Type B pancreatic cell (in vitro differentiated cells): Measurements from ENCODE around the gene RPL13. TPM values are rescaled to one million over a fixed set of nuclear protein-coding genes. Genes with fewer than 3 reads are reported as not detected.

Source experiments
- DNase-seq: peaks from one replicate; pipeline ENCODE4 v3.0.0; 2021; ENCODE audit warnings: mixed read lengths; ENCODE audit not compliant: unreplicated experiment; ENCODE audit errors: extremely low spot score
- H3K27ac Mint-ChIP-seq: 2 replicates; pipeline ENCODE4 v1.8.0; 2021; ENCODE audit warnings: mild to moderate bottlenecking, mixed read lengths
- H3K27me3 Mint-ChIP-seq: 2 replicates; pipeline ENCODE4 v1.8.0; 2021; ENCODE audit warnings: mixed read lengths
- H3K36me3 Mint-ChIP-seq: 2 replicates; pipeline ENCODE4 v1.8.0; 2021; ENCODE audit warnings: mixed read lengths
- H3K4me1 Mint-ChIP-seq: one replicate; pipeline ENCODE4 v1.8.0; 2021; ENCODE audit warnings: mixed read lengths; ENCODE audit not compliant: unreplicated experiment
- H3K4me3 Mint-ChIP-seq: 2 replicates; pipeline ENCODE4 v1.8.0; 2021; ENCODE audit warnings: mild to moderate bottlenecking, mixed read lengths
- H3K9me3 Mint-ChIP-seq: 2 replicates; pipeline ENCODE4 v1.8.0; 2021; ENCODE audit warnings: mixed read lengths
- total RNA-seq: library from RNA; stranded (reverse); gene quantifications from 2 replicates; pipeline ENCODE4 v1.2.1, GENCODE V29; 2021; ENCODE audit warnings: low replicate concordance
- TF ChIP-seq, protein P1 (sequence below): fragments of 200-600 bp; sonication (generic); conservative IDR thresholded peaks from 2 replicates; pipeline ENCODE4 v1.5.0; 2021; ENCODE audit warnings: antibody characterized with exemption, mild to moderate bottlenecking

RPL13 gene
- total RNA-seq, 1 donor from 2014 or later = 2,557 TPM

DNA sequence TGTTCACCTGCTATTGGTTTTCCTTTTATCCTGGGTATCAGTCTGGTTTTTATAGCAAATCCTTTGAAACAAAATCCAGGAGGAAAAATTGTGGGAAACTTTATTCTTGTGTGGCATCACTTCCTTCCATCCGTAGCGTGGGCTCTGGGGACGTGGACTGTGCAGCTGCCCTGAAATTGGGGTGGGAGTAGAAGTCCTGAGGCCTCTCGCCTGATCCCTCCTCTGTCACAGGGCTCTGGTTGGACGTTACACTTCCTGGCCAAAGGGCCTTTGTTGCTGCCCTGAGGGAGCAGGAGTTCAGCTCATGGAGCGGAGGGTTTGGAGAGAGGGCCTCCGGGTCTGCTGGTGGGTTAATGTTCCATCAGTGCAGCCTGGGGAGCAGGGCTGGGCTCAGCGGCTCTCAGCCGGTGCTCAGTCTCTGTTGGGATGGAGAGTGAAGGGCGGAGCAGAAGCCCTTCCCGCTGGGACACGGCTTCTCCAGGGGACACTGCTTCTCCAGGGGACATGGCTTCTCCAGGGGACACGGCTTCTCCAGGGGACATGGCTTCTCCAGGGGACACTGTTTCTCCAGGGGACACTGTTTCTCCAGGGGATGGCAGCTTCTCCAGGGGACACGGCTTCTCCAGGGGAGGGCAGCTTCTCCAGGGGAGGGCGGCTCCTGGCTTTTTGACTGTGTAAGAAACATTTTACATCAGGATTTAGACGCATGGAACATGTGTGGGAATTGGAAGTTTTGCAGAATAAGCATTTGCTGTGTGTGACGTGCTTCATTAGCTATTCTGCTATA lies 15.2 kb upstream of the RPL13 start:
- DNase-seq = no peak
- Mint-ChIP-seq H3K27ac (peak overlapping the region; percentile 72), H3K4me1 (no peaks in the 10 kb centered on the region), H3K9me3 (no peaks in the 10 kb centered on the region), H3K4me3 (no peak overlapping the region), H3K36me3 (peaks cover 5% of the 10 kb centered on the region), H3K27me3 (no peaks in the 10 kb centered on the region)
- TF ChIP-seq, protein P1, sequence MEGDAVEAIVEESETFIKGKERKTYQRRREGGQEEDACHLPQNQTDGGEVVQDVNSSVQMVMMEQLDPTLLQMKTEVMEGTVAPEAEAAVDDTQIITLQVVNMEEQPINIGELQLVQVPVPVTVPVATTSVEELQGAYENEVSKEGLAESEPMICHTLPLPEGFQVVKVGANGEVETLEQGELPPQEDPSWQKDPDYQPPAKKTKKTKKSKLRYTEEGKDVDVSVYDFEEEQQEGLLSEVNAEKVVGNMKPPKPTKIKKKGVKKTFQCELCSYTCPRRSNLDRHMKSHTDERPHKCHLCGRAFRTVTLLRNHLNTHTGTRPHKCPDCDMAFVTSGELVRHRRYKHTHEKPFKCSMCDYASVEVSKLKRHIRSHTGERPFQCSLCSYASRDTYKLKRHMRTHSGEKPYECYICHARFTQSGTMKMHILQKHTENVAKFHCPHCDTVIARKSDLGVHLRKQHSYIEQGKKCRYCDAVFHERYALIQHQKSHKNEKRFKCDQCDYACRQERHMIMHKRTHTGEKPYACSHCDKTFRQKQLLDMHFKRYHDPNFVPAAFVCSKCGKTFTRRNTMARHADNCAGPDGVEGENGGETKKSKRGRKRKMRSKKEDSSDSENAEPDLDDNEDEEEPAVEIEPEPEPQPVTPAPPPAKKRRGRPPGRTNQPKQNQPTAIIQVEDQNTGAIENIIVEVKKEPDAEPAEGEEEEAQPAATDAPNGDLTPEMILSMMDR = no peak

DNA sequence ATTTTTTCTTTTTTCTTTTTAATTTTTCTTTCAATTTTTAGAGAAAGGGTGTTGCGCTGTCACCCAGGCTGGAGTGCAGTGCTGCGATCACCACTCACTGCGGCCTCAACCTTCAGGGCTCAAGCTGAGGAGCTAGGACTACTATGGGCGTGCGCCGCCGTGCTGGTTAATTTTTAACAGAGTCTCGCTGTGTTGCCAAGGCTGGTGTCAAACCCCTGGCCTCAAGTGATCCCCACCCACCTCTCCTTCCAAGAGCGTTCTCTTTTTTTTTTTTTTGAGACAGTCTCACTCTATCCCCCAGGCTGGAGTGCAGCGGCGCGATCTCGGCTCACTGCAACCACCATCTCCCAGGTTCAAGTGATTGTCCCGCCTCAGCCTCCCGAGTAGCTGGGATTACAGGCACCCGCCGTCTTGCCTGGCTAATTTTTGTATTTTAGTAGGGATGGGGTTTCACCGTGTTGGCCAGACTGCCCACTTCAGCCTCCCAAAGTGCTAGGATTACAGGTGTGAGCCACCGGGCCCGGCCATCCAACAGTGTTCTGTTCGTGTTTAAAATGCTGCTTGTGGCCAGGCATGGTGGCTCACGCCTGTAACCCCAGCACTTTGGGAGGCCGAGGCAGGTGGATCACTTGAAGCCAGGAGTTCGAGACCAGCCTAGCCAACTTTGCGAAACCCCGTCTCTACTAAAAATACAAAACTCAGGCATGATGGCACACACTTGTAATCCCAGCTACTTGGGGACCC lies 14.5 kb upstream of the RPL13 start:
- Mint-ChIP-seq H3K4me1 (no peaks in the 10 kb centered on the region), H3K9me3 (no peaks in the 10 kb centered on the region), H3K4me3 (peak overlapping the region; percentile 28), H3K27me3 (no peaks in the 10 kb centered on the region), H3K36me3 (peaks cover 5% of the 10 kb centered on the region), H3K27ac (peak overlapping the region; percentile 72)
- no peak for DNase-seq
- TF ChIP-seq, protein P1 = no peak

DNA sequence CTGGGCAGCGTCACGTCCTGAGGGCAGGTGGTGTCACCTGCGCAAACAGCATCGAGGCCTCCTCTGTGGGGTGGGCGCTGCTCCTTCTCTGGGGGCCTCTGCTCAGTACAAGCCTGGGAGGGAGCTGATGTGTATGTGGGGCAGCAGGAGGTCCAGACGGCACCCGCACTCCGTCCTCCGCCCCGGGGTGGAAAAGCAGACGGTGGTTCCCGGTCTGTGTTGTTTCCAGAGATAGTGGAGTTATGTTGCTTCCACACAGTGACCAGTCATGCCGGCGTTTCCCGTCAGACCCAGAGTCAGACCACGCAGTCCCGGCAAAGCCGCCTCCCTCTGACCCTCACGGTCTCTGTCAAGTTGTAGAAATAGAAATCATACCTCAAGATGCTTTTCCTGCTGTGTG lies 13.7 kb upstream of the RPL13 start:
- H3K36me3 Mint-ChIP-seq = peaks cover 5% of the 10 kb centered on the region
- H3K4me3 Mint-ChIP-seq = no peak overlapping the region
- H3K9me3 Mint-ChIP-seq = no peaks in the 10 kb centered on the region
- H3K27ac Mint-ChIP-seq = no peak overlapping the region
- no peak for DNase-seq
- H3K27me3 Mint-ChIP-seq = no peaks in the 10 kb centered on the region
- TF ChIP-seq, protein P1 = no peak
- H3K4me1 Mint-ChIP-seq = no peaks in the 10 kb centered on the region

DNA sequence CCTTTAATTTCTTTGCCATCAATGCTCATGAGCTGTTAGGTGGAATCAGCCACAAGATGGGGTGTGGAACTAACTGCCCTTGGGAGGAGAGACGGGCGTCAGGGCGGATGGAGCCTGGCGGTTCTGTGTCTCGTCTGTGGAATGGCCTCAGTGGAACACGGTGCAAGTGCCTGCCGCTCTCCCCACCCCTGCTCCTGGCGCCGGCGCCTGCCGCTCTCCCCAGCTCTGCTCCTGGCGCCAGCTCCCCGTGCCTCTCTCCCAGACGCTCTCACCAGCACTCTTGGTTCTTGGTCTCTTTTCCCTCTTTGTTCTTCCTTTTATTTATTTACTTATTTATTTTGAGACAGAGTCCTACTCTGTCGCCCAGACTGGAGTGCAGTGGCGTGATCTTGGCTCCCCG lies 13.2 kb upstream of the RPL13 start:
- no peak for DNase-seq
- no peaks in the 10 kb centered on the region for H3K27me3 Mint-ChIP-seq
- H3K9me3 Mint-ChIP-seq = no peaks in the 10 kb centered on the region
- TF ChIP-seq, protein P1 = no peak
- H3K4me1 Mint-ChIP-seq = no peaks in the 10 kb centered on the region
- peaks cover 4% of the 10 kb centered on the region for H3K36me3 Mint-ChIP-seq
- no peak overlapping the region for H3K27ac Mint-ChIP-seq
- no peak overlapping the region for H3K4me3 Mint-ChIP-seq

DNA sequence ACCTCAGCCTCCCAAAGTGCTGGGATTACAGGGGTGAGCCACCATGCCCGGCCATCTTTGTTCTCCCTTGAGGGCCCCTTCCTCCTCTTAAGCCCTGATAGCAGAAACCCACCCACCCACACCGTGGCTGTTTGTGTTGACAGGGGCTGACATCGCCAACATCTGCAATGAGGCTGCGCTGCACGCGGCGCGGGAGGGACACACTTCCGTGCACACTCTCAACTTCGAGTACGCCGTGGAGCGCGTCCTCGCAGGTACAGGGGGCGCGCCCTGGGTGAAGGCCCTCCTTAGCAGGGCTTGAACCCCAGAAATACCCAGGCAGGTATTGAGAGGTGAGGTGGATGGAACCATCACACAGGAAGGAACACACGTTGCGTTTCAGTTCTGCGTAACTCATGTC lies 12.6 kb upstream of the RPL13 start:
- Mint-ChIP-seq H3K27me3 (no peaks in the 10 kb centered on the region), H3K36me3 (peaks cover 4% of the 10 kb centered on the region), H3K4me3 (no peak overlapping the region), H3K9me3 (no peaks in the 10 kb centered on the region), H3K27ac (no peak overlapping the region), H3K4me1 (no peaks in the 10 kb centered on the region)
- no peak for DNase-seq
- TF ChIP-seq, protein P1 = no peak
